Retinal pigment epithelial cell (primary cell): ENCODE measurements around the gene HOXD8.

ENCODE experiments used
- DNase-seq: peaks from one replicate; pipeline ENCODE4 v3.0.0-alpha.2; 2010; ENCODE audit warnings: low read depth
- H3K4me3 ChIP-seq: 2 replicates; pipeline ENCODE4 v1.5.1; 2011; ENCODE audit warnings: mild to moderate bottlenecking, low read length, control low read depth, moderate library complexity
- TF ChIP-seq, protein P1 (sequence below): conservative IDR thresholded peaks from 2 replicates; pipeline ENCODE4 v1.5.1; 2011; ENCODE audit warnings: low read depth, low read length, control low read depth, inconsistent platforms

Gene HOXD8

DNA sequence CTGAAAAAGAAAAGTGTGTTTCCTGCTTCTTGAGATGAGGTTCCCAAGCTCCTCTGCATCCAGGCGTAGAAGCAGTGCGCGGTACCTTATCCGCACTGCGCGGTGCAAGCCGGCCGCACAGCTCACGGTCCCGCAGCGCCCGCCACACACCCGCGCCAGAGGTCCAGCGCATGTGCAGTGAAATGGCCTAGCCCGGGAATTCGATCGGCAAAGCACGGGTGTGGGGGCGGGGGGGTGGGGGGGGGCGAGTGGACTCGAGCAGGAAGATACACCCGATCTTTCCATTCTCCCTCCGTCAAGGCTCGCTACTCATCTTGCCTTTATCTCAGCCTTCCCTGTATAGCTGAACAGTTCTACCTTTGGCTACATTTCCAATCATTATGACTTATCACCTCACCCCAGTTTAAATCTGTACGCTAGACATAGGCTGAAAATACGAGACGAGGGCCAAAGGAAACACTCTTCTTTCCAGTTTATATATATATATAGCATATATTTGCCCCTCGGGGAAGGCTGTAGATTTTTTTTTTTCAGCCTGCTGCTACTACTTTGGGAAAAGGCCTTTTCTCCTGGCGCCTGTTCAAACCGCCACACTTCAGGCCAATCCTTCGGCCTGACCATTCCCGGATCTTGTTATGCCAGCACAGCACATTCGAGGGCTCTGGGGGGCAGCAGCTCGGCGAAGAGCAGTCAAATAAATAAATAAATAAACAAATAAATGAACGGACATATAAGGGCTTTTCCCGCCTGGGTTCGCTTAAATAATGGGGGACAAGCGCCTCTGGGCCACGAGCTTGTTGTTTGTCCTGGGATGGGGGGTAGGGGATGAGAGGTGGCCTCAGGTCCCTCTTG, 10.4 kb downstream of the HOXD8 start:
- DNase-seq: no peak
- H3K4me3 ChIP-seq: no peak overlapping the region
- TF ChIP-seq, protein P1, sequence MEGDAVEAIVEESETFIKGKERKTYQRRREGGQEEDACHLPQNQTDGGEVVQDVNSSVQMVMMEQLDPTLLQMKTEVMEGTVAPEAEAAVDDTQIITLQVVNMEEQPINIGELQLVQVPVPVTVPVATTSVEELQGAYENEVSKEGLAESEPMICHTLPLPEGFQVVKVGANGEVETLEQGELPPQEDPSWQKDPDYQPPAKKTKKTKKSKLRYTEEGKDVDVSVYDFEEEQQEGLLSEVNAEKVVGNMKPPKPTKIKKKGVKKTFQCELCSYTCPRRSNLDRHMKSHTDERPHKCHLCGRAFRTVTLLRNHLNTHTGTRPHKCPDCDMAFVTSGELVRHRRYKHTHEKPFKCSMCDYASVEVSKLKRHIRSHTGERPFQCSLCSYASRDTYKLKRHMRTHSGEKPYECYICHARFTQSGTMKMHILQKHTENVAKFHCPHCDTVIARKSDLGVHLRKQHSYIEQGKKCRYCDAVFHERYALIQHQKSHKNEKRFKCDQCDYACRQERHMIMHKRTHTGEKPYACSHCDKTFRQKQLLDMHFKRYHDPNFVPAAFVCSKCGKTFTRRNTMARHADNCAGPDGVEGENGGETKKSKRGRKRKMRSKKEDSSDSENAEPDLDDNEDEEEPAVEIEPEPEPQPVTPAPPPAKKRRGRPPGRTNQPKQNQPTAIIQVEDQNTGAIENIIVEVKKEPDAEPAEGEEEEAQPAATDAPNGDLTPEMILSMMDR: no peak

DNA sequence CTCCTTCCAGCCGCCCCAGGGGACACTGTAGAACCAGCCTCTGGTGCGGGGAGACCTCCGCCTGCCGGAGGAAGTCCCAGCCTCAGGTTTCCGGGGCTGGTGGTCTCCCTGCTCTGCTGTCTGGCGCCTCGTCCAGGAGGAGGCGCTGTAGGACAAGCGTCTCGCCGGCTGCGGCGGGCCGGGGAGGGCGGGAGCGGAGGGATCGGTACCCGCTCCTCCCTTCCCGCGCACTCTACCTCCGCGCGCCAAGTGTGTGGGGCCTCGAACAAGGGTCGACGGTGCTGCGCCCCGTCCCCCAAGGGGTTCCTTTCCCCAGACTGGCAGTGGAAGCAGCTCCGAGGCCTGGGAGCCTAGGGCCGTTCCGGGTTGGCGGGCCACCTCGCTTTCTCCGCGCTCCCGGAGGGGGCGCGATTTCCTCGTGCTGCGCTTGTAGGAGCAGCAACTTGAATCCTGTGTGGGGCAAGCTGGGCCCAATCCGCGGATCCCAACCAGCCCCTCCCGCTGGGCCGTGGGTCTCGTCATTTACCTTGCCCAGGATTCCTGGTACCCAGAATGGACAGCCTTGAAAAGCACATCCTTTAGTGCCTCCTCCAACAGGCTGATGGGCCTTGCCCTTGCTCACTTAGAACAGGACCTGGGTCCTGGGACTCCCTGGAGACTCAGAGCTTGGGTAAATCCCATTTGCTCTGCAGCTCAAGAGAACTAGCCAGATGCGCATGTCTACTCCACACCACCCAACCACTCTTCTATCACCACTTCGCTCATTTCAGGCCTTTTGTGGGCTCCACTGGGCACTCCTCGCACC, 11.2 kb downstream of the HOXD8 start:
- no peak overlapping the region for H3K4me3 ChIP-seq
- TF ChIP-seq, protein P1: peak; percentile 68
- DNase-seq: no peak

DNA sequence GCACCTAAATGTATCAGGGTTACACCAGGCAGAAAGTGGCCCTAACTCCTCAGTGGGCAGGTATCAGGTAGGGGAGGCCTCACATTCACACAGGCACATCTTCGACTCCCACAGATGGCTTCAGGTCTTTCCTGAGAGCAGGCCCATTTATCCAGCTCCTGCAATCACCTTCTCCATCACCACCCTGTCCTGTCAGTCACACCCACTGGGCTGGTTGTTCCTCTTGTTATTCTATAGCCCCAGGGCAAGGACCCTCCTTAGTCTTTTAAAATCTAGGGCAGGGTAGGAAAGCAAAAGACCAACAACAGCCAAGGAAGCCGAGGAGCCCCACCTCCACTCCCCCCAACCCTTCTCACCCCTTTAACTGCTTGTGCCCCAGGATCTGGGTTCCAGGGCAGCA, 12.8 kb downstream of the HOXD8 start:
- TF ChIP-seq, protein P1: no peak
- no peak for DNase-seq
- H3K4me3 ChIP-seq: no peak overlapping the region

DNA sequence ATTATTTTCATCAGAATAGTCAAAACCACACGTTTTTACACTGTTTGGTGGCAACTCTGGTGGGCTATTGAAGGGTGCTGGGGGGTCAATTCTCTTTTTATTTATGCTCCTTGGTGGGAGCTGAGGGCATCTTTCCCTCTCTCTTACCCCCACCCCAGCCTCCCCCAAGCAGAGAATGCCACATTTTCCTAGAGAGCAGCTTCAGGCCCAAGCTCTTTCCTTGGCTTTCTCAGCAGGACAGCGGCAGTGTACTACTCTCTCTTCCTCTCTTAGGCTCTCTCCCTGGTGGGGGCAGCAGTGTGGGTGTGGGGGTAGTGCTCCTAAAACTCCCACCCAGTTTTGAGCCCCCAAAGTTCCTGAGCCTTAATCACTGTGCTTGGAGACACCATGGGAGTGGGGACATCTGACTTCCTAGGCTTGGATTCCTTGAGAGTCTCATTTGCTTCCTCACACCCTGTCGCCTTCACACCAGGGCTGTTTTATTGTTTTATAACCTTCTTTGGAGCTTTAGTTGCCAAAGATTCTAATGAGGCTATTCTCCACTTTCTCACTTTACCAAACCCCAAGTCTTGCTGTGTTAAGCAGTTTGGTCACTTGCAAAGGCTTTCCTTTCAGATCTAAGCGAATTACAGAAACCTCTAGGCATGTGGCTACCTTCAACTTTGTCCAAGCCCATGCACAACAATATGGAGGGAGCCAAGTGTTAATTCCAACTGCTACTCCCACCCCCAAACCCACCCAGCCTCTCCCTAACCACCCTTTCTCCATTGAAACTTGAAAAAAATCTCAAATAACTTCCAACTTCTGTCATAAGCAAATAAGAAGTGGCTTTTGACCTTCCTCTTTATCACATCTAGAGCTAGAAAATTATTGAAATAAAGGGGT, 15.8 kb downstream of the HOXD8 start:
- TF ChIP-seq, protein P1: no peak
- no peak for DNase-seq
- no peak overlapping the region for H3K4me3 ChIP-seq

DNA sequence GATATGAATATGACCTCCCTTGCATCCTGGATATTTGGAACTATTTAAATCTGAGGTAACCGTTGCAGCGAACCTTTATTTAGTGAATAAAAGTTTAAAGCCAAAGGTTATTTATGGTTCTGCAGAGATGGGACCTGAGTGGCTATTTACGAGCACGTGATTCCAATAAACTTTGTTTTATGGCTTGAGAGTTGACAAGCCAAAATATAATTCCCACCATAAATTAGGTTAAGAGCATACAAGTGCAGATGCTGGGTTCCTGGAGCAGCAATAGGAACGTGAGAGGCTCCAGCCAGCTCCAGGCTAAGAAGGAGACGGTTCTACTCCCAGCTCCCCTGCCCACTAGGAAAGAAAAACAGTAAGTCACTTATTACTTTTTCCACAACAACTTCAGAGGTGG, 16.6 kb downstream of the HOXD8 start:
- TF ChIP-seq, protein P1: no peak
- no peak for DNase-seq
- no peak overlapping the region for H3K4me3 ChIP-seq

DNA sequence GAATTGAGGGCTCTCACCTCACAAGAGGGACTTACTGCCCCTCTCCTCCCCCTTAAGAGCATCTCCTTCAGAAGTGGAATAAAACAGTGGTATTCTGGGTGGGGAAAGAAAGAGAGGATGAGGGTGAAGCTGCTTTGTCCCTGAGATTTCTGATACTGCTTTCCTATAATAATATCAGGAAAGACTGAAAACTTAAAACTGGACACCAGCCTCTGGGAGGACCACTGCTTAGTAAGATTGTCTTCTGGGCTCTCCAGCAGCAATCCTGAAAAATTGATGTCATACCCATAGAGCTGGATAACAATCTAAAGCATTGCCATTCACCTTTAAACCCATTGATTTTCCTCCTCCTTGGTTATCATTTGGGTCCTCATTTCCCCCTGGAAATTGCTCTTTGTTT, 17.1 kb downstream of the HOXD8 start:
- TF ChIP-seq, protein P1: no peak
- no peak for DNase-seq
- H3K4me3 ChIP-seq: no peak overlapping the region
